KMS-11 (cell line): Measurements from ENCODE around the gene C16orf87.
A peak's percentile ranks its signal among the peaks of the same experiment; 100 is the strongest.

ENCODE experiments used
- H2AFZ ChIP-seq: fragments of 200-600 bp; sonication (generic); 2 replicates; pipeline ENCODE4 v1.6.1; 2016; ENCODE audit warnings: antibody characterized with exemption, mixed run types, low read depth
- H3K27ac ChIP-seq: fragments of 200-600 bp; sonication (generic); 2 replicates; pipeline ENCODE4 v1.6.1; 2016; ENCODE audit warnings: mild to moderate bottlenecking, mixed run types
- H3K27me3 ChIP-seq: fragments of 200-600 bp; sonication (generic); 2 replicates; pipeline ENCODE4 v1.6.1; 2017; ENCODE audit warnings: mild to moderate bottlenecking, low read depth, mixed run types, moderate library complexity; ENCODE audit not compliant: insufficient read depth
- H3K36me3 ChIP-seq: fragments of 200-600 bp; sonication (generic); 2 replicates; pipeline ENCODE4 v1.6.1; 2017; ENCODE audit warnings: mild to moderate bottlenecking, mixed run types; ENCODE audit not compliant: insufficient read depth
- H3K4me1 ChIP-seq: fragments of 200-600 bp; sonication (generic); 2 replicates; pipeline ENCODE4 v1.6.1; 2016; ENCODE audit warnings: mild to moderate bottlenecking, low read depth, mixed run types; ENCODE audit not compliant: poor library complexity, severe bottlenecking
- H3K4me2 ChIP-seq: fragments of 200-600 bp; sonication (generic); 2 replicates; pipeline ENCODE4 v1.7.0; 2016; ENCODE audit warnings: mild to moderate bottlenecking, mixed run types
- H3K4me3 ChIP-seq: fragments of 200-600 bp; sonication (generic); IDR thresholded peaks from 2 replicates; pipeline ENCODE4 v1.6.1; 2017; ENCODE audit warnings: low read depth, low read length, mixed read lengths; ENCODE audit not compliant: insufficient read depth
- H3K79me2 ChIP-seq: fragments of 200-600 bp; sonication (generic); 2 replicates; pipeline ENCODE4 v1.6.1; 2016; ENCODE audit warnings: low read depth, mixed run types; ENCODE audit not compliant: insufficient read depth
- H3K9ac ChIP-seq: fragments of 200-600 bp; sonication (generic); 2 replicates; pipeline ENCODE4 v1.6.1; 2016; ENCODE audit warnings: mild to moderate bottlenecking, mixed run types
- H4K20me1 ChIP-seq: fragments of 200-600 bp; sonication (generic); 2 replicates; pipeline ENCODE4 v1.6.1; 2016; ENCODE audit warnings: mild to moderate bottlenecking, mixed run types; ENCODE audit not compliant: insufficient read depth
- TF ChIP-seq, protein P1 (sequence below): fragments of 200-600 bp; sonication (generic); conservative IDR thresholded peaks from 2 replicates; pipeline ENCODE4 v1.6.1; 2017; ENCODE audit warnings: low read depth, mild to moderate bottlenecking, antibody characterized with exemption, low read length, moderate library complexity, mixed read lengths

C16orf87 gene

DNA sequence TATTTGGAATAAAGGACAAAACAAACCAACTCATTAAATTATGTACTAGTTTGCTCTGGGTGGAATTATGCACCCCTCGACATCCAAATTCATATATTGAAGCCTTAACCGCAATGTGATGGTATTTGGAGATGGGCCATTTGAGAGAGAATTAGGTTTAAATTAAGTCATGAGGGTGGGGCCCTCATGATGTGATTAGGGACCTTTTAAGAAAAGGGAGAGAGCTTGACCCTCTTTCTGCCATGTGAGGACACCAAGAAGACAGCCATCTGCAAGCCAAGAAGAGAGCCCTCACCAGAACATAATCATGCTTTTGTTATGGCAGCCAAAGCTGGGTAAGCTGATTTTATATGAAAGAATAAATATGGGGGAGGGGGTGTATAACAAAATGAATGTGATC lies 2.0 kb downstream of the C16orf87 start:
- Histone ChIP-seq H3K4me3 (no peak overlapping the region), H3K4me2 (peak overlapping the region; percentile 81), H3K4me1 (peaks cover 43% of the 10 kb centered on the region), H4K20me1 (no peaks in the 10 kb centered on the region), H3K9ac (0 out of 2 replicates have a peak overlapping the region, but pooled peaks have one; percentile 86), H3K27ac (no peak overlapping the region), H2AFZ (no peak overlapping the region), H3K36me3 (no peaks in the 10 kb centered on the region), H3K79me2 (peaks cover 51% of the 10 kb centered on the region), H3K27me3 (no peaks in the 10 kb centered on the region)
- TF ChIP-seq, protein P1, sequence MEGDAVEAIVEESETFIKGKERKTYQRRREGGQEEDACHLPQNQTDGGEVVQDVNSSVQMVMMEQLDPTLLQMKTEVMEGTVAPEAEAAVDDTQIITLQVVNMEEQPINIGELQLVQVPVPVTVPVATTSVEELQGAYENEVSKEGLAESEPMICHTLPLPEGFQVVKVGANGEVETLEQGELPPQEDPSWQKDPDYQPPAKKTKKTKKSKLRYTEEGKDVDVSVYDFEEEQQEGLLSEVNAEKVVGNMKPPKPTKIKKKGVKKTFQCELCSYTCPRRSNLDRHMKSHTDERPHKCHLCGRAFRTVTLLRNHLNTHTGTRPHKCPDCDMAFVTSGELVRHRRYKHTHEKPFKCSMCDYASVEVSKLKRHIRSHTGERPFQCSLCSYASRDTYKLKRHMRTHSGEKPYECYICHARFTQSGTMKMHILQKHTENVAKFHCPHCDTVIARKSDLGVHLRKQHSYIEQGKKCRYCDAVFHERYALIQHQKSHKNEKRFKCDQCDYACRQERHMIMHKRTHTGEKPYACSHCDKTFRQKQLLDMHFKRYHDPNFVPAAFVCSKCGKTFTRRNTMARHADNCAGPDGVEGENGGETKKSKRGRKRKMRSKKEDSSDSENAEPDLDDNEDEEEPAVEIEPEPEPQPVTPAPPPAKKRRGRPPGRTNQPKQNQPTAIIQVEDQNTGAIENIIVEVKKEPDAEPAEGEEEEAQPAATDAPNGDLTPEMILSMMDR: no peak

DNA sequence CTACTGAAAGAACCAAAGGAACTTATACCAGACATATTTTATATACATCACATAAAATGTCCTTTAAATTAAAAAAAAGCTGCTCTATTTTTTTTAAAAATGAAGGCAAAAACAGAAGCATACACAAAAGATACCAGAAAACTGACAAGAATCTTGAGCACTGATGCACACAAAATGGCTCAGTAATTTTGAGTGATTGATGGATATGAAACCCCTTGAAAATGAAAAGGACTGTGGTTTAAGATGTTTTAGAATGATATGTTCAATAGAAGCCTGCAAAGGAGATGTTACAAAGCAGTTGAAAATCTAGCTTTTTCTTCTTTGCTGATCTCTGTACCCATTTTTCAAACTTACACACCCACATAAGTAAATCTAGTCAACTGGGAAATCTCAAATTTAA lies 2.7 kb downstream of the C16orf87 start:
- H3K36me3 ChIP-seq: no peaks in the 10 kb centered on the region
- peaks cover 43% of the 10 kb centered on the region for H3K4me1 ChIP-seq
- no peak overlapping the region for H3K9ac ChIP-seq
- no peaks in the 10 kb centered on the region for H3K27me3 ChIP-seq
- H3K4me2 ChIP-seq: peak overlapping the region; percentile 81
- no peak overlapping the region for H3K4me3 ChIP-seq
- H3K79me2 ChIP-seq: peaks cover 51% of the 10 kb centered on the region
- no peak overlapping the region for H3K27ac ChIP-seq
- peaks cover 3% of the 10 kb centered on the region; the same call in 1 of the 2 replicates for H4K20me1 ChIP-seq
- no peak overlapping the region for H2AFZ ChIP-seq
- TF ChIP-seq, protein P1: no peak

GRCh38 chr16:46826631-46827030 lies 4.3 kb downstream of the C16orf87 start:
- H3K9ac ChIP-seq: no peak overlapping the region
- peak overlapping the region; percentile 13 for H3K4me2 ChIP-seq
- no peak overlapping the region for H3K27ac ChIP-seq

DNA sequence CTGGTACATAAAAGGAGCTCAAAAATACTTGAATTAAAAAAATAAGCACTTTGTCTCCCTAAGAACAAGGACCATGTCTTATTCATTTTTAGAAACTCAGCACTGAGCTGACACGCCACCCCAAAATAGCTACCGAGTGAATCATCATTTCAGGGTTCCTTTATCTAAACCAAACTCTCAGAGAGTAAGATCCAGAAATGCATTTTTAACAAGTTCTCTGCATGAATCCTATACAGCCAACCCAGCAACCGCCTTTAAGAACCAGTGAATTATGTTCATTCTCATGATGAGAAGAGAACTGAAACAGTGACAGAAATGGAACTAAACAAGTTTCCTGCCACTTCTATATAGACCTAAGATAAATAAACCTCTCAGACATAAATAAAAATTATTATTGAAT lies 8.7 kb downstream of the C16orf87 start:
- no peaks in the 10 kb centered on the region for H3K27me3 ChIP-seq
- H3K9ac ChIP-seq: no peak overlapping the region
- no peaks in the 10 kb centered on the region for H3K36me3 ChIP-seq
- peaks cover 20% of the 10 kb centered on the region for H3K4me1 ChIP-seq
- no peak overlapping the region for H3K4me3 ChIP-seq
- no peak overlapping the region for H2AFZ ChIP-seq
- H3K4me2 ChIP-seq: no peak overlapping the region
- TF ChIP-seq, protein P1: no peak
- peaks cover 17% of the 10 kb centered on the region for H3K79me2 ChIP-seq
- no peak overlapping the region for H3K27ac ChIP-seq
- peaks cover 3% of the 10 kb centered on the region; the same call in 1 of the 2 replicates for H4K20me1 ChIP-seq

More at GRCh38 chr16:46826631-46827030, 4.3 kb downstream of the C16orf87 start:
- H3K27me3 ChIP-seq: no peaks in the 10 kb centered on the region
- H3K36me3 ChIP-seq: no peaks in the 10 kb centered on the region
- peaks cover 51% of the 10 kb centered on the region for H3K79me2 ChIP-seq
- H4K20me1 ChIP-seq: peaks cover 3% of the 10 kb centered on the region; the same call in 1 of the 2 replicates
- H2AFZ ChIP-seq: no peak overlapping the region
- H3K4me3 ChIP-seq: no peak overlapping the region
- TF ChIP-seq, protein P1: no peak
- peaks cover 37% of the 10 kb centered on the region for H3K4me1 ChIP-seq
